ENCODE measurements around the gene EXO5.

DNA sequence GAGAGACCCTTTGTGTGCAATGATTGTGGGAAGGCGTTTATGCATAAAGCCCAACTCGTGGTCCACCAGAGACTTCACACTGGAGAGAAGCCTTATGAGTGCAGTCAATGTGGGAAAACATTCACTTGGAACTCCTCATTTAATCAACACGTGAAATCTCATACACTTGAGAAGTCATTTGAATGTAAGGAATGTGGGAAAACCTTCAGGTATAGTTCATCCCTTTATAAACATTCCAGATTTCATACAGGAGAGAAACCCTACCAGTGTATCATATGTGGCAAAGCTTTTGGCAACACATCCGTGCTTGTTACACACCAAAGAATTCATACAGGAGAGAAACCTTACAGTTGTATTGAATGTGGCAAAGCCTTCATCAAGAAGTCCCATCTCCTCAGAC, 38.4 kb downstream of the EXO5 start:
- TF ChIP-seq, protein P1, sequence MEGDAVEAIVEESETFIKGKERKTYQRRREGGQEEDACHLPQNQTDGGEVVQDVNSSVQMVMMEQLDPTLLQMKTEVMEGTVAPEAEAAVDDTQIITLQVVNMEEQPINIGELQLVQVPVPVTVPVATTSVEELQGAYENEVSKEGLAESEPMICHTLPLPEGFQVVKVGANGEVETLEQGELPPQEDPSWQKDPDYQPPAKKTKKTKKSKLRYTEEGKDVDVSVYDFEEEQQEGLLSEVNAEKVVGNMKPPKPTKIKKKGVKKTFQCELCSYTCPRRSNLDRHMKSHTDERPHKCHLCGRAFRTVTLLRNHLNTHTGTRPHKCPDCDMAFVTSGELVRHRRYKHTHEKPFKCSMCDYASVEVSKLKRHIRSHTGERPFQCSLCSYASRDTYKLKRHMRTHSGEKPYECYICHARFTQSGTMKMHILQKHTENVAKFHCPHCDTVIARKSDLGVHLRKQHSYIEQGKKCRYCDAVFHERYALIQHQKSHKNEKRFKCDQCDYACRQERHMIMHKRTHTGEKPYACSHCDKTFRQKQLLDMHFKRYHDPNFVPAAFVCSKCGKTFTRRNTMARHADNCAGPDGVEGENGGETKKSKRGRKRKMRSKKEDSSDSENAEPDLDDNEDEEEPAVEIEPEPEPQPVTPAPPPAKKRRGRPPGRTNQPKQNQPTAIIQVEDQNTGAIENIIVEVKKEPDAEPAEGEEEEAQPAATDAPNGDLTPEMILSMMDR (IDR thresholded peaks at IDR 0.05; ENCODE audit: low read depth, low read length), result no peak
- TF ChIP-seq POLR2A (IDR thresholded peaks at IDR 0.05; ENCODE audit: extremely low read depth, insufficient read length), result no peak
- TF ChIP-seq, protein P2, sequence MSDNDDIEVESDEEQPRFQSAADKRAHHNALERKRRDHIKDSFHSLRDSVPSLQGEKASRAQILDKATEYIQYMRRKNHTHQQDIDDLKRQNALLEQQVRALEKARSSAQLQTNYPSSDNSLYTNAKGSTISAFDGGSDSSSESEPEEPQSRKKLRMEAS (IDR thresholded peaks at IDR 0.05; ENCODE audit: low read depth, low read length), result no peak
- TF ChIP-seq MYC (IDR thresholded peaks at IDR 0.05; ENCODE audit: low read depth, low read length), result no peak
